ENCODE results near the gene RRAGA.
"Not testable (repeated sequence)": the region's sequence is repeated elsewhere in the genome, so short reads cannot be mapped to it uniquely, and the experiment has no call there.

RRAGA gene

GRCh38 chr9:19085295-19085694 is 36.1 kb downstream of the RRAGA start:
- DNase-seq (ENCODE audit: low spot score), result no peak

- DNase-seq (ENCODE audit: low spot score), result no peak
Observed at GRCh38 chr9:19087106-19088000, 38.1 kb downstream of the RRAGA start.

- DNase-seq (ENCODE audit: low spot score), result not testable (repeated sequence)
Observed at GRCh38 chr9:19097431-19097830, 48.2 kb downstream of the RRAGA start.
